ENCODE measurements around the gene ZFYVE28.

DNA sequence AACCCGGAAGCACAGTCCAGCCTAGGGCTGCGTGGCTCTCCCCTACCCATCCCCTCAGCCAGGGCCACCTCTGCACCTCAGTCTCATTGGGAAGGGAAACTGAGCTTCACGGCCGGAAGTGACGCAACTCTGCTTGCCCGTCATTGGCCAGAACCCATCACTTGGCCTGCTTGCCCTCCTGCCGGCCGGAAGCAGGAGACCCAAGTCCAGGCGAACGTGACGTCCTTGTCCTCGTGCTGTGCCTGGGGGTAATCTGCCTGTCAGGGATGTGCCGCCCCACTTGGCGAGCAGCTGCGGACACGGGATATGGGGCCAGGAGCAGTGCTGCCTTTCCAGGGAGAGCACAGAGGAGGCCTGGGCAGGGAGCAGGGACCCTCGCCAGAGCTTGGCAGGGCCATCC, 31.2 kb downstream of the ZFYVE28 start:
- no peak for TF ChIP-seq POLR2A (IDR thresholded peaks at IDR 0.05)
- TF ChIP-seq, protein P1, sequence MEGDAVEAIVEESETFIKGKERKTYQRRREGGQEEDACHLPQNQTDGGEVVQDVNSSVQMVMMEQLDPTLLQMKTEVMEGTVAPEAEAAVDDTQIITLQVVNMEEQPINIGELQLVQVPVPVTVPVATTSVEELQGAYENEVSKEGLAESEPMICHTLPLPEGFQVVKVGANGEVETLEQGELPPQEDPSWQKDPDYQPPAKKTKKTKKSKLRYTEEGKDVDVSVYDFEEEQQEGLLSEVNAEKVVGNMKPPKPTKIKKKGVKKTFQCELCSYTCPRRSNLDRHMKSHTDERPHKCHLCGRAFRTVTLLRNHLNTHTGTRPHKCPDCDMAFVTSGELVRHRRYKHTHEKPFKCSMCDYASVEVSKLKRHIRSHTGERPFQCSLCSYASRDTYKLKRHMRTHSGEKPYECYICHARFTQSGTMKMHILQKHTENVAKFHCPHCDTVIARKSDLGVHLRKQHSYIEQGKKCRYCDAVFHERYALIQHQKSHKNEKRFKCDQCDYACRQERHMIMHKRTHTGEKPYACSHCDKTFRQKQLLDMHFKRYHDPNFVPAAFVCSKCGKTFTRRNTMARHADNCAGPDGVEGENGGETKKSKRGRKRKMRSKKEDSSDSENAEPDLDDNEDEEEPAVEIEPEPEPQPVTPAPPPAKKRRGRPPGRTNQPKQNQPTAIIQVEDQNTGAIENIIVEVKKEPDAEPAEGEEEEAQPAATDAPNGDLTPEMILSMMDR (IDR thresholded peaks at IDR 0.05) = no peak

Measured in body of pancreas (tissue), 4 donors.